Prostate gland (tissue), 2 donors: ENCODE measurements around the gene MILR1.

Experiments
- POLR2A ChIP-seq: fragments of 450-650 bp; IDR thresholded peaks from one replicate; pipeline ENCODE4 v1.6.1; 2016; ENCODE audit warnings: antibody characterized with exemption, mild to moderate bottlenecking
- TF ChIP-seq, protein P1 (sequence below), 4 experiments: fragments of 200-600 bp in 2 of 4; fragments of 450-650 bp in 2 of 4; sonication (generic) in 2 of 4; IDR thresholded peaks; 1 replicate in 3 of 4; 2 replicates in 1 of 4; pipeline ENCODE4 v1.5.1; 2016 to 2019; ENCODE audit warnings: antibody characterized with exemption in 4 of 4, mild to moderate bottlenecking in 2 of 4, moderate library complexity in 2 of 4

DNA sequence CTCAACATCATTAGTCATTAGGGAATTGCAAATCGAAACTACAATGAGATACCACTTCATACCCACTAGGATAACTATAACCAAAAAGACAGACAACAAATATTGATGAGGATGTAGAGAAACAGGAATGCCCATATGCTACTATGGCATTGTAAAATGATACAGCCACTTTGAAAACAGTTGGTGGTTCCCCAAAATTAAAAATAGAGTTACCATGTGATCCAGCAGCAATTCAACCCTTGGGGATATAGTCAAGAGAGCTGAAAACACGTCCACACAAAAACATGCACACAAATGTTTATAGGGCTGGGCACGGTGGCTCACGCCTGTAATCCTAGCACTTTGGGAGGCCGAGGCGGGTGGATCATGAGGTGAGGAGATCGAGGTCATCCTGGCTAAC is 48.3 kb upstream of the MILR1 start:
- TF ChIP-seq, protein P1, sequence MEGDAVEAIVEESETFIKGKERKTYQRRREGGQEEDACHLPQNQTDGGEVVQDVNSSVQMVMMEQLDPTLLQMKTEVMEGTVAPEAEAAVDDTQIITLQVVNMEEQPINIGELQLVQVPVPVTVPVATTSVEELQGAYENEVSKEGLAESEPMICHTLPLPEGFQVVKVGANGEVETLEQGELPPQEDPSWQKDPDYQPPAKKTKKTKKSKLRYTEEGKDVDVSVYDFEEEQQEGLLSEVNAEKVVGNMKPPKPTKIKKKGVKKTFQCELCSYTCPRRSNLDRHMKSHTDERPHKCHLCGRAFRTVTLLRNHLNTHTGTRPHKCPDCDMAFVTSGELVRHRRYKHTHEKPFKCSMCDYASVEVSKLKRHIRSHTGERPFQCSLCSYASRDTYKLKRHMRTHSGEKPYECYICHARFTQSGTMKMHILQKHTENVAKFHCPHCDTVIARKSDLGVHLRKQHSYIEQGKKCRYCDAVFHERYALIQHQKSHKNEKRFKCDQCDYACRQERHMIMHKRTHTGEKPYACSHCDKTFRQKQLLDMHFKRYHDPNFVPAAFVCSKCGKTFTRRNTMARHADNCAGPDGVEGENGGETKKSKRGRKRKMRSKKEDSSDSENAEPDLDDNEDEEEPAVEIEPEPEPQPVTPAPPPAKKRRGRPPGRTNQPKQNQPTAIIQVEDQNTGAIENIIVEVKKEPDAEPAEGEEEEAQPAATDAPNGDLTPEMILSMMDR (IDR thresholded peaks at IDR 0.05) = no peak
- TF ChIP-seq POLR2A = no peak
